ENCODE results near the gene HAPLN3. TPM values are rescaled to one million over a fixed set of nuclear protein-coding genes. Genes with fewer than 3 reads are reported as not detected.

Gene HAPLN3
- total and polyA plus RNA-seq, 2 donors (not counting 1 experiment from before 2014, with no cell fraction given): 7.5 to 16.3 TPM

GRCh38 chr15:88907111-88907510 is 11.8 kb upstream of the HAPLN3 start:
- DNase-seq (no peak), ATAC-seq (ENCODE audit: low read depth) (no peak)
- Histone ChIP-seq H3K36me3 (replicated peaks in 1 of 2; ENCODE audit: control extremely low read depth in 1 of 2, control insufficient read depth in 1 of 2, extremely low read depth in 1 of 2, insufficient read depth in 2 of 2, low read length in 1 of 2) (no peaks in the 10 kb centered on the region), H3K4me3 (ENCODE audit: control extremely low read depth in 1 of 5, extremely low read depth in 1 of 5, insufficient read depth in 1 of 5, low read depth in 2 of 5, low read length in 4 of 5) (no peak overlapping the region), H3K27me3 (replicated peaks in 1 of 4; ENCODE audit: control extremely low read depth in 1 of 4, control insufficient read depth in 3 of 4, insufficient read depth in 4 of 4, low read length in 3 of 4) (no peaks in the 10 kb centered on the region), H3K4me2 (replicated peaks; ENCODE audit: low read depth, low read length, poor library complexity, severe bottlenecking) (no peak overlapping the region), H3K27ac (ENCODE audit: low read length in 2 of 2) (no peak overlapping the region), H3K79me2 (ENCODE audit: control insufficient read depth, insufficient read depth, low read length) (no peaks in the 10 kb centered on the region), H4K20me1 (ENCODE audit: control insufficient read depth, insufficient read depth, low read length, poor library complexity, severe bottlenecking) (no peaks in the 10 kb centered on the region), H3K4me1 (ENCODE audit: control insufficient read depth in 2 of 2, insufficient read depth in 2 of 2, low read length in 2 of 2) (peaks cover 3 to 8% of the 10 kb centered on the region in 2 donors), H3K9ac (ENCODE audit: low read length) (no peak overlapping the region), H3K9me3 (ENCODE audit: control extremely low read depth in 1 of 3, control insufficient read depth in 2 of 3, insufficient read depth in 1 of 3, low read length in 2 of 3) (no peaks in the 10 kb centered on the region), H2AFZ (ENCODE audit: insufficient read depth, low read depth, low read length, poor library complexity, severe bottlenecking) (no peak overlapping the region)
- WGBS (ENCODE audit: insufficient coverage): 89% methylated on average over 14 of the region's 14 CpGs
- no peaks in the 10 kb centered on the region for H3K9me3 Mint-ChIP-seq (ENCODE audit: insufficient read depth)
- H3K4me1 Mint-ChIP-seq: peaks cover 21% of the 10 kb centered on the region
- no peaks in the 10 kb centered on the region for H3K27me3 Mint-ChIP-seq
- ChIA-PET CTCF (interaction anchor here (1.8 to 6.3 kb wide), 3 partner anchors 11 to 265 kb away, joined by 4 to 44 read pairs (median 20); partner anchors contain the start of gene HAPLN3), POLR2A (no interaction called here)
- H3K4me3 Mint-ChIP-seq: no peak overlapping the region
- no peak overlapping the region for H3K27ac Mint-ChIP-seq
- intact Hi-C loops (cut with micrococcal nuclease): no loop called here
- TF ChIP-seq, protein P1, sequence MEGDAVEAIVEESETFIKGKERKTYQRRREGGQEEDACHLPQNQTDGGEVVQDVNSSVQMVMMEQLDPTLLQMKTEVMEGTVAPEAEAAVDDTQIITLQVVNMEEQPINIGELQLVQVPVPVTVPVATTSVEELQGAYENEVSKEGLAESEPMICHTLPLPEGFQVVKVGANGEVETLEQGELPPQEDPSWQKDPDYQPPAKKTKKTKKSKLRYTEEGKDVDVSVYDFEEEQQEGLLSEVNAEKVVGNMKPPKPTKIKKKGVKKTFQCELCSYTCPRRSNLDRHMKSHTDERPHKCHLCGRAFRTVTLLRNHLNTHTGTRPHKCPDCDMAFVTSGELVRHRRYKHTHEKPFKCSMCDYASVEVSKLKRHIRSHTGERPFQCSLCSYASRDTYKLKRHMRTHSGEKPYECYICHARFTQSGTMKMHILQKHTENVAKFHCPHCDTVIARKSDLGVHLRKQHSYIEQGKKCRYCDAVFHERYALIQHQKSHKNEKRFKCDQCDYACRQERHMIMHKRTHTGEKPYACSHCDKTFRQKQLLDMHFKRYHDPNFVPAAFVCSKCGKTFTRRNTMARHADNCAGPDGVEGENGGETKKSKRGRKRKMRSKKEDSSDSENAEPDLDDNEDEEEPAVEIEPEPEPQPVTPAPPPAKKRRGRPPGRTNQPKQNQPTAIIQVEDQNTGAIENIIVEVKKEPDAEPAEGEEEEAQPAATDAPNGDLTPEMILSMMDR (IDR thresholded peaks at IDR 0.05): no peak
- TF ChIP-seq EZH2 (IDR thresholded peaks at IDR 0.05; ENCODE audit: borderline replicate concordance, insufficient read depth, low read depth, low read length, poor library complexity, severe bottlenecking): no peak

GRCh38 chr15:88906551-88906950 is 11.2 kb upstream of the HAPLN3 start:
- Histone ChIP-seq H3K27ac (ENCODE audit: low read length in 2 of 2) (no peak overlapping the region), H4K20me1 (ENCODE audit: control insufficient read depth, insufficient read depth, low read length, poor library complexity, severe bottlenecking) (no peaks in the 10 kb centered on the region), H3K27me3 (replicated peaks in 1 of 4; ENCODE audit: control extremely low read depth in 1 of 4, control insufficient read depth in 3 of 4, insufficient read depth in 4 of 4, low read length in 3 of 4) (no peaks in the 10 kb centered on the region), H3K36me3 (replicated peaks in 1 of 2; ENCODE audit: control extremely low read depth in 1 of 2, control insufficient read depth in 1 of 2, extremely low read depth in 1 of 2, insufficient read depth in 2 of 2, low read length in 1 of 2) (no peaks in the 10 kb centered on the region), H3K4me2 (replicated peaks; ENCODE audit: low read depth, low read length, poor library complexity, severe bottlenecking) (no peak overlapping the region), H3K4me1 (ENCODE audit: control insufficient read depth in 2 of 2, insufficient read depth in 2 of 2, low read length in 2 of 2) (peaks cover 3 to 8% of the 10 kb centered on the region in 2 donors), H3K9ac (ENCODE audit: low read length) (no peak overlapping the region), H3K4me3 (ENCODE audit: control extremely low read depth in 1 of 5, extremely low read depth in 1 of 5, insufficient read depth in 1 of 5, low read depth in 2 of 5, low read length in 4 of 5) (no peak overlapping the region), H3K79me2 (ENCODE audit: control insufficient read depth, insufficient read depth, low read length) (no peaks in the 10 kb centered on the region), H2AFZ (ENCODE audit: insufficient read depth, low read depth, low read length, poor library complexity, severe bottlenecking) (no peak overlapping the region), H3K9me3 (ENCODE audit: control extremely low read depth in 1 of 3, control insufficient read depth in 2 of 3, insufficient read depth in 1 of 3, low read length in 2 of 3) (no peaks in the 10 kb centered on the region)
- no peak for TF ChIP-seq EZH2 (IDR thresholded peaks at IDR 0.05; ENCODE audit: borderline replicate concordance, insufficient read depth, low read depth, low read length, poor library complexity, severe bottlenecking)
- TF ChIP-seq, protein P1 (IDR thresholded peaks at IDR 0.05): no peak
- Mint-ChIP-seq H3K4me1 (peaks cover 19% of the 10 kb centered on the region), H3K27ac (no peak overlapping the region), H3K27me3 (no peaks in the 10 kb centered on the region), H3K4me3 (no peak overlapping the region), H3K9me3 (ENCODE audit: insufficient read depth) (no peaks in the 10 kb centered on the region)
- WGBS (ENCODE audit: insufficient coverage): 98% methylated on average over 7 of the region's 7 CpGs
- CTCF ChIA-PET: interaction anchor here (0.5 to 6.3 kb wide), 4 partner anchors 12 to 265 kb away, joined by 3 to 44 read pairs (median 12); partner anchors contain the start of gene HAPLN3
- no peak for DNase-seq
- intact Hi-C loops (cut with micrococcal nuclease): no loop called here
- no peak for ATAC-seq (ENCODE audit: low read depth)
- POLR2A ChIA-PET: no interaction called here

Data from B cell (primary cell).